HepG2 (cell line): ENCODE measurements around the gene JPT2. TPM values are rescaled to one million over a fixed set of nuclear protein-coding genes. Genes with fewer than 3 reads are reported as not detected.

Source experiments
- HHEX ChIP-seq: IDR thresholded peaks from 2 replicates; pipeline ENCODE4 v1.6.1; 2016; ENCODE audit warnings: control low read depth
- MLLT10 ChIP-seq: sonication (generic); formaldehyde crosslinking; IDR thresholded peaks from 2 replicates; pipeline ENCODE4 v1.4.0; 2020; ENCODE audit warnings: missing genetic modification reagents
- NFYC ChIP-seq: IDR thresholded peaks from 2 replicates; pipeline ENCODE4 v1.6.1; 2016; ENCODE audit warnings: missing genetic modification reagents, missing compliant biosample characterization
- NONO ChIP-seq, 2 experiments: fragments of 450-650 bp in 1 of 2; sonication (generic) in 1 of 2; formaldehyde crosslinking in 1 of 2; IDR thresholded peaks in 1 of 2; conservative IDR thresholded peaks in 1 of 2; 2 replicates each; pipeline versions ENCODE4 v1.6.1 to v1.8.0; 2017 to 2022; ENCODE audit warnings: mild to moderate bottlenecking in 1 of 2, missing genetic modification reagents in 1 of 2, moderate library complexity in 1 of 2
- RORA ChIP-seq: sonication (generic); formaldehyde crosslinking; IDR thresholded peaks from 2 replicates; pipeline ENCODE4 v1.5.0; 2020; ENCODE audit warnings: mild to moderate bottlenecking, missing genetic modification reagents, moderate library complexity
- TEAD3 ChIP-seq: optimal IDR thresholded peaks from 2 replicates; pipeline ENCODE3; 2016; ENCODE audit warnings: borderline replicate concordance
- YEATS2 ChIP-seq: sonication (generic); formaldehyde crosslinking; IDR thresholded peaks from 2 replicates; pipeline ENCODE4 v1.4.0; 2020; ENCODE audit warnings: missing genetic modification reagents, borderline replicate concordance
- YEATS4 ChIP-seq: sonication (generic); formaldehyde crosslinking; IDR thresholded peaks from 2 replicates; pipeline ENCODE4 v1.4.0; 2020; ENCODE audit warnings: missing genetic modification reagents, borderline replicate concordance
- ZNF335 ChIP-seq: sonication (generic); formaldehyde crosslinking; IDR thresholded peaks from 2 replicates; pipeline ENCODE4 v1.4.0; 2020; ENCODE audit warnings: missing genetic modification reagents
- ZNF432 ChIP-seq: sonication (generic); formaldehyde crosslinking; IDR thresholded peaks from 2 replicates; pipeline ENCODE4 v1.5.0; 2020; ENCODE audit warnings: missing genetic modification reagents, mild to moderate bottlenecking, borderline replicate concordance
- polyA plus RNA-seq, 8 experiments: library from polyadenylated mRNA; depleted of rRNA in 3 of 8; stranded (reverse) in 7 of 8; unstranded in 1 of 8; fragments of >200 nt; fragmentation: Illumina TruSeq in 4 of 8; extraction: Trizol in 4 of 8; gene quantifications; 2 replicates each; pipeline versions ENCODE4 v1.2.1 to v1.2.3, GENCODE V29; 2011 to 2016; ENCODE audit warnings: low read depth in 4 of 8, missing spikeins in 1 of 8, mixed read lengths in 1 of 8; ENCODE audit not compliant: insufficient read depth in 1 of 8
- total RNA-seq, 5 experiments: library from RNA; depleted of rRNA; stranded (reverse); fragments of >200 nt; fragmentation: Illumina TruSeq; extraction: Trizol; gene quantifications; 2 replicates each; pipeline ENCODE4 v1.2.3, GENCODE V29; 2016; ENCODE audit warnings: low read depth in 1 of 5
- TF ChIP-seq, protein P1 (sequence below): sonication (generic); formaldehyde crosslinking; IDR thresholded peaks from 2 replicates; pipeline ENCODE4 v1.4.0; 2020; ENCODE audit warnings: missing genetic modification reagents
- TF ChIP-seq, protein P2 (sequence below): sonication (generic); formaldehyde crosslinking; IDR thresholded peaks from 2 replicates; pipeline ENCODE4 v1.4.0; 2020; ENCODE audit warnings: missing genetic modification reagents, mild to moderate bottlenecking, borderline replicate concordance
- TF ChIP-seq, protein P3 (sequence below): sonication (generic); formaldehyde crosslinking; IDR thresholded peaks from 2 replicates; pipeline ENCODE4 v1.5.1; 2020; ENCODE audit warnings: missing genetic modification reagents, mild to moderate bottlenecking, borderline replicate concordance
- TF ChIP-seq, protein P4 (sequence below): sonication (generic); formaldehyde crosslinking; IDR thresholded peaks from 2 replicates; pipeline ENCODE4 v1.5.1; 2020; ENCODE audit warnings: missing genetic modification reagents, mild to moderate bottlenecking, borderline replicate concordance
- TF ChIP-seq, protein P5 (sequence below): IDR thresholded peaks from 2 replicates; pipeline ENCODE4 v1.6.1; 2012; ENCODE audit warnings: inconsistent platforms
- TF ChIP-seq, protein P6 (sequence below): sonication (generic); formaldehyde crosslinking; IDR thresholded peaks from 2 replicates; pipeline ENCODE4 v1.8.0; 2022; ENCODE audit warnings: missing genetic modification reagents, mild to moderate bottlenecking, inconsistent platforms, borderline replicate concordance
- TF ChIP-seq, protein P7 (sequence below): sonication (generic); formaldehyde crosslinking; IDR thresholded peaks from 2 replicates; pipeline ENCODE4 v1.4.0; 2020; ENCODE audit warnings: missing genetic modification reagents

Gene JPT2
- total and polyA plus RNA-seq, 2 of the 13 experiments (the other 11 are each of a cell fraction or from before 2014, with no cell fraction given): 53.5 to 89.4 TPM

DNA sequence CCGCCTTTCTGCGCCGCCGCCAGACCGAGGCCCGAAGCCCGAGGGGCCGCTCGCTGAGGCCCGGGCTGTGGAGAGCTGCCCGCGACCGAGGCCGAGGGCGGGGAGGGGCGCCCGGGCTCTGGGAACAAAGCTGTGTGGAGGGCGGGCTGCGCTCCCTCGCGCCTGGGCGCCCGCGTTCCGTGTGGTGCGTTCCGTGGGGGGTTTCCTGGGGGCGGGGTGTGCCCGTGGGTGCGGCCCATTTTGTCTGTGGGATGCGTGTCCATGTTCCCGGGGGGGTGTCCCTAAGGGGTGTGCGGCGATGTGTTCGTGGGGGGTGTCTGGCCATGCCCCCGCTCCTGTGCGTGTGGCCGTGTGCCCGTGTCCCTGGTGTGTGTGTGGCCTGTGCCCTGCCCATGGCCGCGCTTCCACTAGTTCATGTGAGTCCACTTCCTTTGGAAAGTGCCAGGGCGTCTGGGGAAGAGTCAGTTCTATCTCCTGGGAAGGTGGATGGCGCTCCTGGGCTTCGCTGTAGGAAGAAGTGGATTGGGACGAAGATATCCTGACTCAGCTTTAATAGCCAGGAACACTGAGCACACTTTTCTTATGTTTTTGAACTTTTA lies 520 bp downstream of the JPT2 start (continued):
- TF ChIP-seq, protein P1, sequence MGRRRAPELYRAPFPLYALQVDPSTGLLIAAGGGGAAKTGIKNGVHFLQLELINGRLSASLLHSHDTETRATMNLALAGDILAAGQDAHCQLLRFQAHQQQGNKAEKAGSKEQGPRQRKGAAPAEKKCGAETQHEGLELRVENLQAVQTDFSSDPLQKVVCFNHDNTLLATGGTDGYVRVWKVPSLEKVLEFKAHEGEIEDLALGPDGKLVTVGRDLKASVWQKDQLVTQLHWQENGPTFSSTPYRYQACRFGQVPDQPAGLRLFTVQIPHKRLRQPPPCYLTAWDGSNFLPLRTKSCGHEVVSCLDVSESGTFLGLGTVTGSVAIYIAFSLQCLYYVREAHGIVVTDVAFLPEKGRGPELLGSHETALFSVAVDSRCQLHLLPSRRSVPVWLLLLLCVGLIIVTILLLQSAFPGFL (CRISPR knock-in tag): no peak
- TF ChIP-seq, protein P2, sequence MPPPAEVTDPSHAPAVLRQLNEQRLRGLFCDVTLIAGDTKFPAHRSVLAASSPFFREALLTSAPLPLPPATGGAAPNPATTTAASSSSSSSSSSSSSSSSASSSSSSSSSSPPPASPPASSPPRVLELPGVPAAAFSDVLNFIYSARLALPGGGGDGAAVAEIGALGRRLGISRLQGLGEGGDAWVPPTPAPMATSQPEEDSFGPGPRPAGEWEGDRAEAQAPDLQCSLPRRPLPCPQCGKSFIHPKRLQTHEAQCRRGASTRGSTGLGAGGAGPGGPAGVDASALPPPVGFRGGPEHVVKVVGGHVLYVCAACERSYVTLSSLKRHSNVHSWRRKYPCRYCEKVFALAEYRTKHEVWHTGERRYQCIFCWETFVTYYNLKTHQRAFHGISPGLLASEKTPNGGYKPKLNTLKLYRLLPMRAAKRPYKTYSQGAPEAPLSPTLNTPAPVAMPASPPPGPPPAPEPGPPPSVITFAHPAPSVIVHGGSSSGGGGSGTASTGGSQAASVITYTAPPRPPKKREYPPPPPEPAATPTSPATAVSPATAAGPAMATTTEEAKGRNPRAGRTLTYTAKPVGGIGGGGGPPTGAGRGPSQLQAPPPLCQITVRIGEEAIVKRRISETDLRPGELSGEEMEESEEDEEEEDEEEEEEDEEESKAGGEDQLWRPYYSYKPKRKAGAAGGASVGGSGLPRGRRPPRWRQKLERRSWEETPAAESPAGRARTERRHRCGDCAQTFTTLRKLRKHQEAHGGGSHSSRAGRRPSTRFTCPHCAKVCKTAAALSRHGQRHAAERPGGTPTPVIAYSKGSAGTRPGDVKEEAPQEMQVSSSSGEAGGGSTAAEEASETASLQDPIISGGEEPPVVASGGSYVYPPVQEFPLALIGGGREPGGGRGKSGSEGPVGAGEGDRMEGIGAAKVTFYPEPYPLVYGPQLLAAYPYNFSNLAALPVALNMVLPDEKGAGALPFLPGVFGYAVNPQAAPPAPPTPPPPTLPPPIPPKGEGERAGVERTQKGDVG (CRISPR knock-in tag): no peak
- TF ChIP-seq, protein P3, sequence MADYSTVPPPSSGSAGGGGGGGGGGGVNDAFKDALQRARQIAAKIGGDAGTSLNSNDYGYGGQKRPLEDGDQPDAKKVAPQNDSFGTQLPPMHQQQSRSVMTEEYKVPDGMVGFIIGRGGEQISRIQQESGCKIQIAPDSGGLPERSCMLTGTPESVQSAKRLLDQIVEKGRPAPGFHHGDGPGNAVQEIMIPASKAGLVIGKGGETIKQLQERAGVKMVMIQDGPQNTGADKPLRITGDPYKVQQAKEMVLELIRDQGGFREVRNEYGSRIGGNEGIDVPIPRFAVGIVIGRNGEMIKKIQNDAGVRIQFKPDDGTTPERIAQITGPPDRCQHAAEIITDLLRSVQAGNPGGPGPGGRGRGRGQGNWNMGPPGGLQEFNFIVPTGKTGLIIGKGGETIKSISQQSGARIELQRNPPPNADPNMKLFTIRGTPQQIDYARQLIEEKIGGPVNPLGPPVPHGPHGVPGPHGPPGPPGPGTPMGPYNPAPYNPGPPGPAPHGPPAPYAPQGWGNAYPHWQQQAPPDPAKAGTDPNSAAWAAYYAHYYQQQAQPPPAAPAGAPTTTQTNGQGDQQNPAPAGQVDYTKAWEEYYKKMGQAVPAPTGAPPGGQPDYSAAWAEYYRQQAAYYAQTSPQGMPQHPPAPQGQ: no peak
- TF ChIP-seq YEATS2: no peak
- TF ChIP-seq RORA: no peak
- TF ChIP-seq, protein P4, sequence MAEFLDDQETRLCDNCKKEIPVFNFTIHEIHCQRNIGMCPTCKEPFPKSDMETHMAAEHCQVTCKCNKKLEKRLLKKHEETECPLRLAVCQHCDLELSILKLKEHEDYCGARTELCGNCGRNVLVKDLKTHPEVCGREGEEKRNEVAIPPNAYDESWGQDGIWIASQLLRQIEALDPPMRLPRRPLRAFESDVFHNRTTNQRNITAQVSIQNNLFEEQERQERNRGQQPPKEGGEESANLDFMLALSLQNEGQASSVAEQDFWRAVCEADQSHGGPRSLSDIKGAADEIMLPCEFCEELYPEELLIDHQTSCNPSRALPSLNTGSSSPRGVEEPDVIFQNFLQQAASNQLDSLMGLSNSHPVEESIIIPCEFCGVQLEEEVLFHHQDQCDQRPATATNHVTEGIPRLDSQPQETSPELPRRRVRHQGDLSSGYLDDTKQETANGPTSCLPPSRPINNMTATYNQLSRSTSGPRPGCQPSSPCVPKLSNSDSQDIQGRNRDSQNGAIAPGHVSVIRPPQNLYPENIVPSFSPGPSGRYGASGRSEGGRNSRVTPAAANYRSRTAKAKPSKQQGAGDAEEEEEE (CRISPR knock-in tag): no peak
- no peak for TF ChIP-seq ZNF432 (CRISPR knock-in tag)
- TF ChIP-seq TEAD3: no peak
- TF ChIP-seq, protein P5, sequence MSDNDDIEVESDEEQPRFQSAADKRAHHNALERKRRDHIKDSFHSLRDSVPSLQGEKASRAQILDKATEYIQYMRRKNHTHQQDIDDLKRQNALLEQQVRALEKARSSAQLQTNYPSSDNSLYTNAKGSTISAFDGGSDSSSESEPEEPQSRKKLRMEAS: peak; percentile 13
- TF ChIP-seq ZNF335 (CRISPR knock-in tag): no peak
- TF ChIP-seq, protein P6, sequence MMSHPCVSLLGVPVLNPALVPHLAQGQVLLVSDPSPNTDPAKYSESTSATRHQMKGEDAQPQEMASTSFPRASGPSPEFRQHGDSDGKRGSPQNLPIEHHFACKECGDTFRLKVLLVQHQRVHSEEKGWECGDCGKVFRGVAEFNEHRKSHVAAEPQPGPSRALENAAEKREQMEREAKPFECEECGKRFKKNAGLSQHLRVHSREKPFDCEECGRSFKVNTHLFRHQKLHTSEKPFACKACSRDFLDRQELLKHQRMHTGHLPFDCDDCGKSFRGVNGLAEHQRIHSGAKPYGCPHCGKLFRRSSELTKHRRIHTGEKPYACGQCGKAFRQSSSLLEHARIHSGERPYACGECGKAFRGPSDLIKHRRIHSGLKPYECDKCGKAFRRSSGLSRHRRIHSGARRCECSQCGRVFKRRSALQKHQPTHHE (CRISPR knock-in tag): no peak
- no peak for TF ChIP-seq HHEX (CRISPR knock-in tag)
- TF ChIP-seq, protein P7, sequence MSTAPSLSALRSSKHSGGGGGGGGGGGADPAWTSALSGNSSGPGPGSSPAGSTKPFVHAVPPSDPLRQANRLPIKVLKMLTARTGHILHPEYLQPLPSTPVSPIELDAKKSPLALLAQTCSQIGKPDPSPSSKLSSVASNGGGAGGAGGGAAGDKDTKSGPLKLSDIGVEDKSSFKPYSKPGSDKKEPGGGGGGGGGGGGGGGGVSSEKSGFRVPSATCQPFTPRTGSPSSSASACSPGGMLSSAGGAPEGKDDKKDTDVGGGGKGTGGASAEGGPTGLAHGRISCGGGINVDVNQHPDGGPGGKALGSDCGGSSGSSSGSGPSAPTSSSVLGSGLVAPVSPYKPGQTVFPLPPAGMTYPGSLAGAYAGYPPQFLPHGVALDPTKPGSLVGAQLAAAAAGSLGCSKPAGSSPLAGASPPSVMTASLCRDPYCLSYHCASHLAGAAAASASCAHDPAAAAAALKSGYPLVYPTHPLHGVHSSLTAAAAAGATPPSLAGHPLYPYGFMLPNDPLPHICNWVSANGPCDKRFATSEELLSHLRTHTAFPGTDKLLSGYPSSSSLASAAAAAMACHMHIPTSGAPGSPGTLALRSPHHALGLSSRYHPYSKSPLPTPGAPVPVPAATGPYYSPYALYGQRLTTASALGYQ (CRISPR knock-in tag): no peak
- no peak for TF ChIP-seq NONO (IDR thresholded peaks at IDR 0.05)
- 0 out of 2 replicates have a peak, but pooled peaks have one; percentile 36 for TF ChIP-seq NONO (CRISPR knock-in tag; conservative IDR thresholded peaks at IDR 0.05)
- no peak for TF ChIP-seq NFYC (CRISPR knock-in tag)
- peak; percentile 38; the same call in 1 of the 2 replicates for TF ChIP-seq YEATS4
- no peak for TF ChIP-seq MLLT10 (CRISPR knock-in tag)
